AG20443 (cell line): ENCODE results near the gene MYMK.

ENCODE experiments used
- DNase-seq: peaks from one replicate; pipeline ENCODE4 v3.0.0; 2012; ENCODE audit warnings: low spot score, mixed read lengths

The MYMK gene

GRCh38 chr9:133483611-133484010 lies 41.1 kb downstream of the MYMK start:
- DNase-seq, result no peak

DNA sequence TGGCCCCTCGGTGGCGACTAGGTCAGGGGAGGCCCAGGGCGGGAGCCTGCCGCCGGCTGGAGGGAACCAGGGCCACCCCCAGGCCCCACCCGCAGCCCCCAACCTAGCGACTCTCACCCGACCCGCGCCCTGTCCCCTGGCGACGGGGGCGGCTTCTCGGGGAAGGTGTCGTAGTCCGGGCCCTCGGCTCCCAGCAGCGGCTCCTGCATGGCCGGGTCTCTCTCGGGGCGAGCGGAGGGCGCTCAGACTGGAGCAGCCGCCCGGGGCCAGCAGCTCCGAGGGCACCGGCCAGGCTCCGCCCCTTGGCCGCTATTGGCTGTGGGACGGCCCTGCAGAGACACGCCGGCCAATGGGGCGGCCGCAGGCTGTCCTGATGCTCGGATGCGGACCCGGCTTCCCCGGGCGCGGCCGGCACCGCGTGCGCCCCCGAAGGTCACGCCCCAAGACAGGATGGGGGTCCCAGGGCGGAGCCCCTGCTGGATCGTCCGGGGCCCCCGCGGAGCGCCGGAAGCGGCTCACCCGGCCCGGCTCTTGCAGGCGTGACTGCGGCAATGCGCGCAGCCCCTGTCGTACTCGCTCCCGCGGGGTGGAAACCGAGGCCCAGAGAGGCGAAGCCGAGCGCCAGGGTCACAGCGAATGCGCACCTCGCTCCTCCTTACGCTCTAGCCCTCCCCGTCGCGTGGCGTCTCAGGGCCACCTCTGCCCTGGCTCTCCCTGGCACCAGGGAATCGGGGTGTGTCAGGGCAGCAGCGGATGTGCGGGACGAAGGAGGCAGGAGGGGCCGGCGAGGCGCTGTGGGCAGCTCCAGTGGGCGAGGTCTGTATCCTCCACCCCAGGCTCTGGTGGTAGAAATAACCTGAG lies 45.7 kb downstream of the MYMK start, which contains the start of gene SLC2A6:
TSS of gene SLC2A6 (minus strand) at position 249 of the 861 bp plus-strand sequence. CDS start at position 209, 40 bp downstream.
- peak; percentile 98 for DNase-seq

DNA sequence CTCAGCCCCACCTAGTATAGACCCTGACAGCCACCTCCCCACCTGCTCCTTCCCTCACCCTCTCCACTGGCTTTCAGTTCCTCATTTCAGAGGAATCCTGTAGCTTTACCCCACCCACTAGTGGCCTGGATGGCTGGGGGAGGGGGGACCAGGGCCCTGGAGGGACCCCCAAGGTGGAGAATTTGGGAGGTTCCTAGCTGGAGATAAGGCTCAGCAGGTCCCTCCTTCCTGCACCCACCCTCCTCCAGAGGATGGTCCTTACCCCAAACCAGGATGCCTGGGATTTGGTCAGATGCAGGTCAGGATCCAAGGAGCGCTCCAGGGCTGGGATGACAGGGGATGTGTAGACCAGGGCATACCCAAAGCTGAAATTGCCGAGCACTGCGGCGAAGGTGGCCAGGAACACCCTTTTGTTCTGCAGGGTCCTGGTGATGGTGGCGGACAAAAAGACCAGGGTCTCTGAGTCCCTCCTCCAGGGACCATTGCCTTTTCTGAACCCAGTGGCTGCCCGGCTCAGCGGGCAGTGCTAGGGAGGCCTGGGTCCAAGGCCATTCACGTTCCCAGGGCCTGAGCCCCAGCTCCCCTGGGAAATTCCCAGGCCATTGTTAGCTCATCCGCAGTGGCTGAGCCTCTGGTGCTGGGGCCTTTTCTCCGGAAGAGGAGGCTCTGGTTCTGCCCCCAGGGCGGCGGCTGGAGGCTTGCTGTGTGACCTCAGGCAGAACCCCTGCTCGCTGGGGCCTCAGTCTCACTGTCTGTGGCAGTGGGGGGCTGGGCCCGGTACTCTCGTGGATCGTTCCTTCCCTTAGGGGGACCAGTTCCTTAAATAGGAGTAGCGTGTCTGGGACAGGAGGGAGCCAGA lies 46.5 kb downstream of the MYMK start:
- DNase-seq, result peak; percentile 46

DNA sequence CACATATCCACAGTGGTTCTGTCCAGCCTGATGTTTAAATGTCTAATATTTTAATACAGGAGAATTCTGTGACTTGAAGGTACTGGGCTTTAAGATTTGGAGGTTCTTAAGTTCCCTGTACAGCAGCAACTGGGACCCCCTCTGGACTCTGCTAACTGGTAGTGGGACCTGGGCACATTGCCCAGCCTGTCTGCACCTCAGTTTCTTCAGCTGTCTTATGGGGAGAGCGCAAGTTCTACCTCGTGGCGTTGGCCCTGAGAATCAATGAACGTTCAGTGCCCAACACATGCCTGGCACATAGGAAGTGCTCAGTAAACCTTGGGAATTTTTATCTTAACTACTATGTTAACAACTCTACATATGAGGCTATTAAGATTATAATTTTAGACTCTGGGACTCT lies 47.3 kb downstream of the MYMK start:
- no peak for DNase-seq

GRCh38 chr9:133476941-133477340 lies 47.8 kb downstream of the MYMK start:
- DNase-seq, result no peak

GRCh38 chr9:133476036-133476931 lies 48.5 kb downstream of the MYMK start:
- DNase-seq, result no peak

- no peak for DNase-seq
These were observed 49.3 kb downstream of the MYMK start for GRCh38 chr9:133475292-133476012.

GRCh38 chr9:133474853-133475252 lies 49.9 kb downstream of the MYMK start:
- DNase-seq, result no peak

DNA sequence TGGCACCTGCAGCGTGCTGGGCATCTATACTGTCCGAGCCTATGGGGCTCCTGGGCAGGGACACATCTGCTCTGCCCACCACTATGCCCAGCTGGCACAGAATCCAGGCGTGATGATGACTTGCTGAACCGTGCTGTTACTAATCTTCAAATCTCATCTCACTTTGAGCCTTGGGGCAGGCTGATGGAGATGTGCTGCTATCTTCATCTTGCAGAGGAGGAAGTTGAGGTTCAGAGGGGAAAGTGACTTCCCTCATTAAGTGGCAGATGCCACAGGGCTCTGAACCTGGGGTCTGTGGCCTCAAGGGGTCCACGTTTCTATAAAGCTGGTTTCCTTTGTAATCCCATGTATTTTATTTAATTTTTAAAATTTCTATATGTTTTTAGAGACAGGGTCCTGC lies 50.5 kb downstream of the MYMK start:
- no peak for DNase-seq

DNA sequence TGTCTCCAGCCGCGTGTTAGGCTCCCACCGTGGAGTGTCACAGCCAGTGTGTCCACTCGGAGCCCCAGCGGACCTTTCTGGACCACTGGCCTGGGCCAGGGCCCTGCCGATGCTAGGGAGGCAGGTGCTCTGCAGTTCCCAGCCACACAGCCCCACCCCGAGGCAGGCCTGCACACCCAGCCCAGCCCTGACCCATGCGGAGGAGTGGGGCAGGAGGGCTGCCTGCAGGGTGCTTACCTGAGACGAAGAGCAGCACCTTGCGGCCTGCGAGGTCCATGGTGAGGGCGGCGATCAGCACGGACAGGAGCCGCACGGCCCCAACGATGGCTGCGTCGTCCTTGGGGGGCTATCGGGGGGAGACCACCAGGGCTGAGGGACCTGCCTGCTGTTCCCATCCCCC lies 51.0 kb downstream of the MYMK start:
- no peak for DNase-seq

DNA sequence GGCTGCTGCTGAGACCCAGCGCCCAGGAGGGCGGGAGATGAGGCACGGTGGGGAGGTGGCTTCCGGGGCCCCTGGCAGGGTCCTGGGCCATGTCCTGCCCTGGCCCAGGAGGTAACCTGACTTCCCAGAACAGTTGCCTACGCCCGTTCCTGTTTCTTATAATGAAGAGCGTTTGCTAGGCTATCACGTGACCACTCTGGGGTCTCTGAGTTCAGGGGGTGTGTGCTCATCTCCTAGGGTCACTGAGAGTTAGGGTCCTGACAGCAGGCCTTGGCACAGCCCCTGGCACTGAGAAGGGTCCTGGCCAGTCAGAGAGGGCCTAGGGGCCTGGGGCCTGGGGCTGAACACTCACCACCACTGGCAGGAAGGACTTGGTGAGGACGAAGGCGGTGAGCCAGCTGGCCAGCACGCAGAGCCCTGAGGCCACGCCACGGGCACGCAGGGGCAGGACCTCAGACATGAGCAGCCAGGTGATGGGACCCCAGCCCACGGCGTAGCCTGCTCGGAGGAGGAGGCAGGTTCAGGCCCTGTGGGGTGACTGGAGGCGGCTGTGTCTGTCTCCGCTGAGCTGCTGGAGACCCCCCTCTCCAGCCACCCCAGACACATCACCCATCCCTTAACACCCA lies 51.9 kb downstream of the MYMK start:
- no peak for DNase-seq

DNA sequence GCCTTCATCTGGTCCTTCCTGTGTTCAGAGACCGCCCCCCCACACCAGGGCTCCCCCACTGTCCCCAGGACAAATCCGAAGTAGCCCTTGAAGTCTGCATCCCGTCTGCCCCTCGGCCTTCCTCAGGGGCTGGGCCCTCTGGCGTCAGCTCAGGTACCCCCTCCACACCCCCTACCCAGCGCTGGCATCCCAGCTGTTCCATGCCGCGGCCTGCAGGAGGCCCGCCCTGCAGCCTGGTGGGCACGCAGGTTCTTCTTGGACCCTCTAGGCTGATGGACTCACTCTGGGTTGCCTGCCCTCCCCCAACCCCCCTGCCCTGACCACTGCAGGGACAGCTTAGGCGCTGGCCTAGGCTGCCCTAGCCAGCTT lies 52.5 kb downstream of the MYMK start:
- no peak for DNase-seq

GRCh38 chr9:133471551-133472276 lies 53.0 kb downstream of the MYMK start:
- no peak for DNase-seq

GRCh38 chr9:133470988-133471387 lies 53.8 kb downstream of the MYMK start:
- no peak for DNase-seq

DNA sequence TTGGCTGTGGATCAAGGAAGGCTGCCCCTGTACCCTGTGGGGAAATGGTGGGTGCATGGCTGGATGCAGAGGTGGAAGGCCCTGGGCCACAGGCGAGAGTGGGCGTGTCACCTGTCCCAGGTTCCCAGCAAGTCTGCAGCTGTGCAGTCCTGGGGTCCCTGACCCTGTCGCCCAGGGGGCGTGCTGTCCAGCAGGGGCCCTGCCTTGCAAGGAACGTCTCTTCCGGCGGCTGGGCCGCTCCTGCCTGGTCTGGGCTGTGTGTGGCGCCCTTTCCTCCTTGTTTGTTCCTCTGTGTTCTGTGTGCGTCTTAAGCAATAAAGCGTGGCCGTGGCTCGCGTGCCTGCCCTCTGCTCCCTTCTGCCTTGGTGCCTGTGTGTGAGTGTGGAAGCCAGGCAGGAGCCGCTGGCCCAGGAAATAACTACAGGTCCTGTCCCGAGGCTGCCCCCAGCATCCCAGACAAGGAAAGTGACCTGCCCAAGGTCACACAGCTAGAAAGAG lies 54.3 kb downstream of the MYMK start:
- no peak for DNase-seq

- DNase-seq, result no peak
These were observed 55.9 kb downstream of the MYMK start for GRCh38 chr9:133468777-133469421.

GRCh38 chr9:133468374-133468773 lies 56.4 kb downstream of the MYMK start:
- no peak for DNase-seq

GRCh38 chr9:133467101-133467500 lies 57.7 kb downstream of the MYMK start:
- DNase-seq, result no peak

DNA sequence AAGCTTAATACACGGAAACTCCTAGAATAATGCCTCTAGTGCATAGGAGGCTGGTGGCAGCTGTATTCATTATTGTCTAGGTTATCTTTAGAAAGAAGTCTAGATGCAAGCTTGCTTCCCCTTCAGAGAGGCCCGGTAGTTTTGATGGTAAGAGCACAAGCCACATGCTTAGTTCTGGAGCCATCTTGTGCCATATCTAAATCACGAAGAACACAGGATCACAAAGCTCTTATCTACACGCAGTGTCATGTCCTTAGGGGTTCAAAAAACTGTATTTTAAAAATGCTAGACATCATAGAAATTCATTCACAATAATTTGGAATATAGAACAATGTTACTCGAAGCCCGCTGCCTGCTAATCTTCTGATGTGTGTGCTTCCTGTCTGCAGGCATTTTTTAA lies 58.8 kb downstream of the MYMK start:
- no peak for DNase-seq
